ES-I3 (cell line): Measurements from ENCODE around the gene NLRX1.

Experiments
- H3K36me3 ChIP-seq: 2 replicates; pipeline ENCODE4 v1.6.1; 2013; ENCODE audit warnings: mild to moderate bottlenecking, low read length, control low read depth, moderate library complexity; ENCODE audit not compliant: insufficient read depth
- H3K4me1 ChIP-seq: 2 replicates; pipeline ENCODE4 v1.6.1; 2013; ENCODE audit warnings: mild to moderate bottlenecking, control low read depth, low read length; ENCODE audit not compliant: insufficient read depth
- H3K9ac ChIP-seq: 2 replicates; pipeline ENCODE4 v1.6.1; 2013; ENCODE audit warnings: low read depth, mild to moderate bottlenecking, low read length, moderate library complexity
- H3K9me3 ChIP-seq: 2 replicates; pipeline ENCODE4 v1.6.1; 2013; ENCODE audit warnings: mild to moderate bottlenecking, low read length, moderate library complexity; ENCODE audit not compliant: control insufficient read depth, insufficient read depth

The NLRX1 gene

GRCh38 chr11:119148720-119149017 is 19.9 kb upstream of the NLRX1 start:
- H3K36me3 ChIP-seq = no peaks in the 10 kb centered on the region
- peak overlapping the region; percentile 49 for H3K9ac ChIP-seq
- no peaks in the 10 kb centered on the region for H3K9me3 ChIP-seq
- peaks cover 13% of the 10 kb centered on the region for H3K4me1 ChIP-seq

GRCh38 chr11:119149018-119149785 is 19.3 kb upstream of the NLRX1 start, which contains the start of gene ABCG4:
Gene ABCG4 (plus strand): TSS chr11:119149052. CDS start chr11:119149966, 914 bp downstream.
- Histone ChIP-seq H3K9ac (peak within 1 kb of the TSS; percentile 49), H3K36me3 (no peaks in the 10 kb centered on the region), H3K4me1 (peaks cover 13% of the 10 kb centered on the region), H3K9me3 (no peaks in the 10 kb centered on the region)

GRCh38 chr11:119149786-119150275 is 18.7 kb upstream of the NLRX1 start:
- peaks cover 13% of the 10 kb centered on the region for H3K4me1 ChIP-seq
- H3K9ac ChIP-seq = peak overlapping the region; percentile 49
- no peaks in the 10 kb centered on the region for H3K9me3 ChIP-seq

GRCh38 chr11:119152043-119152442 is 16.5 kb upstream of the NLRX1 start:
- no peaks in the 10 kb centered on the region for H3K9me3 ChIP-seq
- H3K9ac ChIP-seq = no peak overlapping the region
- peaks cover 13% of the 10 kb centered on the region for H3K4me1 ChIP-seq
- no peaks in the 10 kb centered on the region for H3K36me3 ChIP-seq

More at GRCh38 chr11:119149786-119150275, 18.7 kb upstream of the NLRX1 start:
- no peaks in the 10 kb centered on the region for H3K36me3 ChIP-seq

- H3K4me1 ChIP-seq = peaks cover 10% of the 10 kb centered on the region
These were observed 15.9 kb upstream of the NLRX1 start for GRCh38 chr11:119152604-119153003.

GRCh38 chr11:119153049-119153818 is 15.3 kb upstream of the NLRX1 start:
- H3K9me3 ChIP-seq = no peaks in the 10 kb centered on the region
- no peaks in the 10 kb centered on the region for H3K36me3 ChIP-seq
- H3K9ac ChIP-seq = no peak overlapping the region
- H3K4me1 ChIP-seq = peaks cover 5% of the 10 kb centered on the region

More at GRCh38 chr11:119152604-119153003, 15.9 kb upstream of the NLRX1 start:
- H3K36me3 ChIP-seq = no peaks in the 10 kb centered on the region
- no peak overlapping the region for H3K9ac ChIP-seq
- no peaks in the 10 kb centered on the region for H3K9me3 ChIP-seq

GRCh38 chr11:119154178-119154577 is 14.3 kb upstream of the NLRX1 start:
- Histone ChIP-seq H3K36me3 (no peaks in the 10 kb centered on the region), H3K4me1 (no peaks in the 10 kb centered on the region), H3K9me3 (no peaks in the 10 kb centered on the region), H3K9ac (no peak overlapping the region)

GRCh38 chr11:119155733-119156492 is 12.6 kb upstream of the NLRX1 start:
- Histone ChIP-seq H3K9me3 (no peaks in the 10 kb centered on the region), H3K4me1 (0 out of 2 replicates have a peak, but pooled peaks cover 4% of the 10 kb centered on the region), H3K36me3 (no peaks in the 10 kb centered on the region), H3K9ac (no peak overlapping the region)

- H3K9ac ChIP-seq = no peak overlapping the region
These were observed 12.0 kb upstream of the NLRX1 start for GRCh38 chr11:119156496-119156895.

GRCh38 chr11:119157063-119157462 is 11.5 kb upstream of the NLRX1 start:
- Histone ChIP-seq H3K9me3 (no peaks in the 10 kb centered on the region), H3K9ac (no peak overlapping the region), H3K36me3 (no peaks in the 10 kb centered on the region), H3K4me1 (0 out of 2 replicates have a peak, but pooled peaks cover 4% of the 10 kb centered on the region)

More at GRCh38 chr11:119156496-119156895, 12.0 kb upstream of the NLRX1 start:
- Histone ChIP-seq H3K36me3 (no peaks in the 10 kb centered on the region), H3K4me1 (0 out of 2 replicates have a peak, but pooled peaks cover 4% of the 10 kb centered on the region), H3K9me3 (no peaks in the 10 kb centered on the region)

GRCh38 chr11:119158467-119158866 is 10.1 kb upstream of the NLRX1 start:
- 0 out of 2 replicates have a peak, but pooled peaks cover 4% of the 10 kb centered on the region for H3K4me1 ChIP-seq
- H3K36me3 ChIP-seq = no peaks in the 10 kb centered on the region
- no peak overlapping the region for H3K9ac ChIP-seq

GRCh38 chr11:119160151-119160550 is 8.4 kb upstream of the NLRX1 start:
- no peak overlapping the region for H3K9ac ChIP-seq
- H3K36me3 ChIP-seq = no peaks in the 10 kb centered on the region
- H3K4me1 ChIP-seq = 0 out of 2 replicates have a peak, but pooled peaks cover 4% of the 10 kb centered on the region
- H3K9me3 ChIP-seq = no peaks in the 10 kb centered on the region

More at GRCh38 chr11:119158467-119158866, 10.1 kb upstream of the NLRX1 start:
- no peaks in the 10 kb centered on the region for H3K9me3 ChIP-seq

GRCh38 chr11:119161871-119162270 is 6.7 kb upstream of the NLRX1 start:
- Histone ChIP-seq H3K9ac (no peak overlapping the region), H3K9me3 (no peaks in the 10 kb centered on the region), H3K4me1 (peaks cover 10% of the 10 kb centered on the region; the same call in 1 of the 2 replicates), H3K36me3 (no peaks in the 10 kb centered on the region)
